Stimulated activated CD4-positive, alpha-beta T cell treated with anti-CD3 and anti-CD28 coated beads, Interleukin-2, amount 100 ng/mL, for 24 hours (primary cell): ENCODE results near the gene FER.
"Not testable (repeated sequence)": the region's sequence is repeated elsewhere in the genome, so short reads cannot be mapped to it uniquely, and the experiment has no call there.

Experiments
- DNase-seq, 2 donors: peaks; one replicate each; pipeline ENCODE4 v3.0.0-alpha.2; 2020

FER gene

GRCh38 chr5:109049565-109049964 lies 301.9 kb downstream of the FER start:
- no peak for DNase-seq

GRCh38 chr5:109050321-109050720 lies 302.6 kb downstream of the FER start:
- not testable (repeated sequence) for DNase-seq

- DNase-seq: not testable (repeated sequence)
These were observed 304.5 kb downstream of the FER start for GRCh38 chr5:109052216-109052615.

- DNase-seq: no peak
These were observed 306.3 kb downstream of the FER start for GRCh38 chr5:109053995-109054417.

GRCh38 chr5:109060378-109061025 lies 312.8 kb downstream of the FER start:
- DNase-seq: no peak

- no peak for DNase-seq
These were observed 315.0 kb downstream of the FER start for GRCh38 chr5:109062664-109063063.

GRCh38 chr5:109063223-109063622 lies 315.5 kb downstream of the FER start:
- DNase-seq: no peak

GRCh38 chr5:109076741-109077140 lies 329.0 kb downstream of the FER start:
- DNase-seq: no peak

GRCh38 chr5:109078448-109078847 lies 330.8 kb downstream of the FER start:
- no peak for DNase-seq

- DNase-seq: no peak
These were observed 332.8 kb downstream of the FER start for GRCh38 chr5:109080481-109080880.

- DNase-seq: no peak
These were observed 333.2 kb downstream of the FER start for GRCh38 chr5:109080896-109081295.

- no peak for DNase-seq
These were observed 336.2 kb downstream of the FER start for GRCh38 chr5:109083937-109084336.

- no peak for DNase-seq
These were observed 341.5 kb downstream of the FER start for GRCh38 chr5:109089191-109089590.

- no peak for DNase-seq
These were observed 351.4 kb downstream of the FER start for GRCh38 chr5:109099081-109099480.

- no peak for DNase-seq
These were observed 353.3 kb downstream of the FER start for GRCh38 chr5:109100971-109101370.

- DNase-seq: no peak
These were observed 354.5 kb downstream of the FER start for GRCh38 chr5:109102096-109102690.

- DNase-seq: no peak
These were observed 358.1 kb downstream of the FER start for GRCh38 chr5:109105631-109106267.

GRCh38 chr5:109111680-109112079 lies 364.0 kb downstream of the FER start:
- no peak for DNase-seq

GRCh38 chr5:109113608-109114007 lies 365.9 kb downstream of the FER start:
- no peak for DNase-seq

- DNase-seq: no peak
These were observed 373.5 kb downstream of the FER start for GRCh38 chr5:109121225-109121624.

GRCh38 chr5:109125755-109126429 lies 378.2 kb downstream of the FER start:
- no peak for DNase-seq

GRCh38 chr5:109126481-109126880 lies 378.8 kb downstream of the FER start:
- DNase-seq: no peak

GRCh38 chr5:109136906-109137305 lies 389.2 kb downstream of the FER start:
- no peak for DNase-seq
